ENCODE measurements around the gene SGK1.
A peak's percentile ranks its signal among the peaks of the same experiment; 100 is the strongest.
"Not testable (repeated sequence)": the region's sequence is repeated elsewhere in the genome, so short reads cannot be mapped to it uniquely, and the experiment has no call there.

Gene SGK1

GRCh38 chr6:134245041-134245440 lies 72.9 kb downstream of the SGK1 start:
- DNase-seq, result no peak
- Mint-ChIP-seq H3K4me3 (no peak overlapping the region), H3K9me3 (peaks cover 7% of the 10 kb centered on the region), H3K4me1 (ENCODE audit: low read depth) (peaks cover 63% of the 10 kb centered on the region), H3K27me3 (no peaks in the 10 kb centered on the region), H3K36me3 (ENCODE audit: low read depth) (no peaks in the 10 kb centered on the region), H3K27ac (peak overlapping the region; percentile 40)

GRCh38 chr6:134240665-134241431 lies 77.1 kb downstream of the SGK1 start:
- no peaks in the 10 kb centered on the region for H3K27me3 Mint-ChIP-seq
- peak overlapping the region; percentile 94 for H3K27ac Mint-ChIP-seq
- DNase-seq, result peak; percentile 68
- peaks cover 55% of the 10 kb centered on the region for H3K4me1 Mint-ChIP-seq (ENCODE audit: low read depth)
- peak overlapping the region; percentile 48 for H3K4me3 Mint-ChIP-seq
- H3K36me3 Mint-ChIP-seq (ENCODE audit: low read depth), result no peaks in the 10 kb centered on the region
- H3K9me3 Mint-ChIP-seq, result peaks cover 7% of the 10 kb centered on the region

GRCh38 chr6:134238960-134239795 lies 78.7 kb downstream of the SGK1 start:
- no peak overlapping the region for H3K4me3 Mint-ChIP-seq
- no peaks in the 10 kb centered on the region for H3K27me3 Mint-ChIP-seq
- H3K36me3 Mint-ChIP-seq (ENCODE audit: low read depth), result no peaks in the 10 kb centered on the region
- H3K27ac Mint-ChIP-seq, result peak overlapping the region; percentile 47
- no peak for DNase-seq
- peaks cover 7% of the 10 kb centered on the region for H3K9me3 Mint-ChIP-seq
- H3K4me1 Mint-ChIP-seq (ENCODE audit: low read depth), result peaks cover 58% of the 10 kb centered on the region

- H3K36me3 Mint-ChIP-seq (ENCODE audit: low read depth), result no peaks in the 10 kb centered on the region
- DNase-seq, result no peak
- peaks cover 4% of the 10 kb centered on the region for H3K9me3 Mint-ChIP-seq
- H3K27ac Mint-ChIP-seq, result no peak overlapping the region
- H3K4me3 Mint-ChIP-seq, result no peak overlapping the region
- peaks cover 64% of the 10 kb centered on the region for H3K4me1 Mint-ChIP-seq (ENCODE audit: low read depth)
- H3K27me3 Mint-ChIP-seq, result no peaks in the 10 kb centered on the region
Measured at GRCh38 chr6:134238006-134238405, 79.9 kb downstream of the SGK1 start.

- peak overlapping the region; percentile 93 for H3K27ac Mint-ChIP-seq
- peaks cover 2% of the 10 kb centered on the region for H3K9me3 Mint-ChIP-seq
- H3K4me3 Mint-ChIP-seq, result peak overlapping the region; percentile 33
- no peaks in the 10 kb centered on the region for H3K27me3 Mint-ChIP-seq
- peaks cover 59% of the 10 kb centered on the region for H3K4me1 Mint-ChIP-seq (ENCODE audit: low read depth)
- peak; percentile 56 for DNase-seq
- H3K36me3 Mint-ChIP-seq (ENCODE audit: low read depth), result no peaks in the 10 kb centered on the region
Measured at GRCh38 chr6:134235937-134236751, 81.8 kb downstream of the SGK1 start.

- peaks cover 52% of the 10 kb centered on the region for H3K4me1 Mint-ChIP-seq (ENCODE audit: low read depth)
- not testable (repeated sequence) for H3K36me3 Mint-ChIP-seq (ENCODE audit: low read depth); DNase-seq; H3K27me3 Mint-ChIP-seq; H3K4me3 Mint-ChIP-seq; H3K9me3 Mint-ChIP-seq
- H3K27ac Mint-ChIP-seq, result peak overlapping the region; percentile 93
Measured at GRCh38 chr6:134235334-134235733, 82.6 kb downstream of the SGK1 start.

GRCh38 chr6:134233180-134233955 lies 84.5 kb downstream of the SGK1 start:
- H3K27me3 Mint-ChIP-seq, result no peaks in the 10 kb centered on the region
- H3K4me3 Mint-ChIP-seq, result no peak overlapping the region
- no peaks in the 10 kb centered on the region for H3K9me3 Mint-ChIP-seq
- DNase-seq, result no peak
- no peaks in the 10 kb centered on the region for H3K36me3 Mint-ChIP-seq (ENCODE audit: low read depth)
- no peak overlapping the region for H3K27ac Mint-ChIP-seq
- peaks cover 45% of the 10 kb centered on the region for H3K4me1 Mint-ChIP-seq (ENCODE audit: low read depth)

GRCh38 chr6:134230940-134231339 lies 87.0 kb downstream of the SGK1 start:
- peaks cover 29% of the 10 kb centered on the region for H3K4me1 Mint-ChIP-seq (ENCODE audit: low read depth)
- DNase-seq, result no peak
- no peak overlapping the region for H3K27ac Mint-ChIP-seq
- no peak overlapping the region for H3K4me3 Mint-ChIP-seq
- no peaks in the 10 kb centered on the region for H3K36me3 Mint-ChIP-seq (ENCODE audit: low read depth)
- no peaks in the 10 kb centered on the region for H3K9me3 Mint-ChIP-seq
- no peaks in the 10 kb centered on the region for H3K27me3 Mint-ChIP-seq

- H3K36me3 Mint-ChIP-seq (ENCODE audit: low read depth), result no peaks in the 10 kb centered on the region
- peaks cover 24% of the 10 kb centered on the region for H3K4me1 Mint-ChIP-seq (ENCODE audit: low read depth)
- no peaks in the 10 kb centered on the region for H3K27me3 Mint-ChIP-seq
- DNase-seq, result no peak
- no peak overlapping the region for H3K4me3 Mint-ChIP-seq
- no peak overlapping the region for H3K27ac Mint-ChIP-seq
- H3K9me3 Mint-ChIP-seq, result no peaks in the 10 kb centered on the region
Measured at GRCh38 chr6:134230087-134230700, 87.7 kb downstream of the SGK1 start.

- DNase-seq, result no peak
- no peaks in the 10 kb centered on the region for H3K27me3 Mint-ChIP-seq
- no peak overlapping the region for H3K4me3 Mint-ChIP-seq
- H3K4me1 Mint-ChIP-seq (ENCODE audit: low read depth), result peaks cover 19% of the 10 kb centered on the region
- no peak overlapping the region for H3K27ac Mint-ChIP-seq
- H3K9me3 Mint-ChIP-seq, result no peaks in the 10 kb centered on the region
- no peaks in the 10 kb centered on the region for H3K36me3 Mint-ChIP-seq (ENCODE audit: low read depth)
Measured at GRCh38 chr6:134229520-134229919, 88.4 kb downstream of the SGK1 start.

- Mint-ChIP-seq H3K4me3 (no peak overlapping the region), H3K27me3 (no peaks in the 10 kb centered on the region), H3K4me1 (ENCODE audit: low read depth) (peaks cover 1% of the 10 kb centered on the region), H3K27ac (no peak overlapping the region), H3K9me3 (no peaks in the 10 kb centered on the region), H3K36me3 (ENCODE audit: low read depth) (no peaks in the 10 kb centered on the region)
- DNase-seq, result no peak
Measured at GRCh38 chr6:134223796-134224420, 94.0 kb downstream of the SGK1 start.

- Mint-ChIP-seq H3K9me3 (no peaks in the 10 kb centered on the region), H3K4me3 (no peak overlapping the region), H3K27ac (no peak overlapping the region), H3K4me1 (ENCODE audit: low read depth) (peaks cover 10% of the 10 kb centered on the region), H3K27me3 (no peaks in the 10 kb centered on the region), H3K36me3 (ENCODE audit: low read depth) (no peaks in the 10 kb centered on the region)
- no peak for DNase-seq
Measured at GRCh38 chr6:134221250-134221649, 96.7 kb downstream of the SGK1 start.

- no peaks in the 10 kb centered on the region for H3K9me3 Mint-ChIP-seq
- no peak overlapping the region for H3K27ac Mint-ChIP-seq
- peaks cover 12% of the 10 kb centered on the region for H3K4me1 Mint-ChIP-seq (ENCODE audit: low read depth)
- H3K36me3 Mint-ChIP-seq (ENCODE audit: low read depth), result no peaks in the 10 kb centered on the region
- no peaks in the 10 kb centered on the region for H3K27me3 Mint-ChIP-seq
- DNase-seq, result no peak
- no peak overlapping the region for H3K4me3 Mint-ChIP-seq
Measured at GRCh38 chr6:134217798-134218140, 100.1 kb downstream of the SGK1 start.

Data from activated T-cell treated with anti-CD3 and anti-CD28 coated beads, Interleukin-2, amount 50 U/mL, for 24 hours (primary cell).